ENCODE results near the gene ERGIC3.
A peak's percentile ranks its signal among the peaks of the same experiment; 100 is the strongest.
"Not testable (repeated sequence)": the region's sequence is repeated elsewhere in the genome, so short reads cannot be mapped to it uniquely, and the experiment has no call there.

The ERGIC3 gene

GRCh38 chr20:35518955-35519354, 22.9 kb upstream of the ERGIC3 start:
- DNase-seq, result no peak

GRCh38 chr20:35523298-35523888, 18.5 kb upstream of the ERGIC3 start:
- DNase-seq, result peak; percentile 14

GRCh38 chr20:35525639-35526038, 16.2 kb upstream of the ERGIC3 start:
- no peak for DNase-seq

GRCh38 chr20:35527122-35527769, 14.6 kb upstream of the ERGIC3 start:
- DNase-seq, result no peak

GRCh38 chr20:35529552-35529951, 12.3 kb upstream of the ERGIC3 start, which contains the start of gene C20orf173:
C20orf173 (minus strand) TSS chr20:35529652; CDS start chr20:35529373, 279 bp downstream.
- no peak for DNase-seq

GRCh38 chr20:35539756-35540212, 2.1 kb upstream of the ERGIC3 start:
- peak; percentile 96 for DNase-seq

- peak; percentile 28 for DNase-seq
Observed at GRCh38 chr20:35541118-35541782, 628 bp upstream of the ERGIC3 start.

- no peak for DNase-seq
Observed at GRCh38 chr20:35542990-35543389, 1.1 kb downstream of the ERGIC3 start.

- DNase-seq, result no peak
Observed at GRCh38 chr20:35544436-35544835, 2.6 kb downstream of the ERGIC3 start.

GRCh38 chr20:35544941-35545340, 3.1 kb downstream of the ERGIC3 start:
- not testable (repeated sequence) for DNase-seq

- DNase-seq, result no peak
Observed at GRCh38 chr20:35546127-35546526, 4.2 kb downstream of the ERGIC3 start.

GRCh38 chr20:35547329-35547728, 5.5 kb downstream of the ERGIC3 start:
- DNase-seq, result no peak

GRCh38 chr20:35551503-35551902, 9.6 kb downstream of the ERGIC3 start:
- DNase-seq, result no peak

- DNase-seq, result no peak
Observed at GRCh38 chr20:35552914-35553313, 11.0 kb downstream of the ERGIC3 start.

GRCh38 chr20:35555461-35555860, 13.6 kb downstream of the ERGIC3 start:
- not testable (repeated sequence) for DNase-seq

GRCh38 chr20:35555951-35556645, 14.2 kb downstream of the ERGIC3 start:
- DNase-seq, result no peak

GRCh38 chr20:35556871-35557270, 15.0 kb downstream of the ERGIC3 start:
- DNase-seq, result no peak

- DNase-seq, result no peak
Observed at GRCh38 chr20:35558451-35558850, 16.6 kb downstream of the ERGIC3 start.

GRCh38 chr20:35559042-35559693, 17.3 kb downstream of the ERGIC3 start:
- no peak for DNase-seq

GRCh38 chr20:35560105-35560511, 18.2 kb downstream of the ERGIC3 start:
- DNase-seq, result no peak

GRCh38 chr20:35560541-35560940, 18.7 kb downstream of the ERGIC3 start:
- DNase-seq, result no peak

- peak; percentile 28 for DNase-seq
Observed at GRCh38 chr20:35561268-35561667, 19.4 kb downstream of the ERGIC3 start.

GRCh38 chr20:35561671-35562070, 19.8 kb downstream of the ERGIC3 start:
- peak; percentile 6 for DNase-seq

Measured in NCI-H146 (cell line).